Motor neuron (in vitro differentiated cells): ENCODE measurements around the gene KRT39. TPM values are rescaled to one million over a fixed set of nuclear protein-coding genes. Genes with fewer than 3 reads are reported as not detected.

ENCODE experiments used
- ATAC-seq, 8 experiments: fragments of 200-7000 bp; cut with Tn5 transposase; replicated peaks in 6 of 8; 2 replicates each; pipeline ENCODE4 v1.8.0; 2021; ENCODE audit warnings: mild to moderate bottlenecking in 8 of 8, moderate library complexity in 8 of 8
- H3K27ac ChIP-seq, 2 donors: fragments of 250-450 bp; sonication (Bioruptor Pico); 2 replicates each; pipeline ENCODE4 v1.9.0; 2021; ENCODE audit warnings: antibody characterized with exemption in 2 of 2, mild to moderate bottlenecking in 2 of 2, moderate library complexity in 1 of 2
- H3K4me1 ChIP-seq, 2 donors: fragments of 250-450 bp; sonication (Bioruptor Pico); replicated peaks in 1 of 2; 2 replicates each; pipeline ENCODE4 v1.6.1; 2021; ENCODE audit warnings: antibody characterized with exemption in 2 of 2, mild to moderate bottlenecking in 2 of 2, moderate library complexity in 1 of 2
- H3K4me3 ChIP-seq, 5 donors: fragments of 250-450 bp; sonication (Bioruptor Pico); 2 replicates each; pipeline ENCODE4 v1.9.0; 2021; ENCODE audit warnings: antibody characterized with exemption in 5 of 5, mild to moderate bottlenecking in 5 of 5, moderate library complexity in 4 of 5
- WGBS, 10 experiments: fragments of 450-650 bp; shearing (Covaris generic); methylation state at CpG; one replicate each; pipeline ENCODE4 v1.0.0; 2022; 5-methylcytosine and 5-hydroxymethylcytosine counted together
- in situ Hi-C, 9 experiments: fragments of 400-800 bp; cut with MboI; loops; one replicate each; pipeline ENCODE4 v1.15.0; 2021; ENCODE audit warnings: low sequenced_read_pairs in 9 of 9, low pct_unique_long_range_greater_than_20kb in 2 of 9; ENCODE audit not compliant: unreplicated experiment in 9 of 9
- total RNA-seq, 8 experiments: library from RNA; unstranded; fragments of 300-600 nt; gene quantifications; 2 replicates each; pipeline versions ENCODE4 v1.2.3 to v1.2.4, GENCODE V29; 2022

KRT39 gene
- total RNA-seq, 8 experiments from 2014 or later: 0.59 TPM; not detected in 7

DNA sequence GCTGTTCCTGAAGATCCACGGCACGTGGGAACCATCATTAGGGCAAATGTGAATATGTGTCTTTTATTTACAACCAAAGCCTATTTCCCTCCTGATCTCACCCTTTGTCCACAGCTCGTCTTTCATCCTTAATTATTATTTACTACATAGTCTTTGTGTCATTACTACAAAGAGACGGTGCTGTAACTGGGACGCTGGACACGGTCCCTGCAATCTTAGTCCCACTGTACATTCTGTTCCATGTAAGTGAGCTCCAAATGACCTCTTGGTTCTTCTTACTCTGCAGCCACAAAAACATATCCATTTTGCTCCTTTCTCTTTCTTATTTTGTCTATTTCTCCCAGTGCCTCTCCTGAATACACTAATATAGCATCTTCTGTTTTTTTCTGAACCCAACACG is 16.6 kb downstream of the KRT39 start:
- Histone ChIP-seq H3K4me1 (peaks cover 5 to 8% of the 10 kb centered on the region in 2 donors), H3K27ac (no peak overlapping the region), H3K4me3 (no peak overlapping the region)
- ATAC-seq: no peak
- WGBS, 10 experiments: 52 to 100% (median 71%) methylated on average over 2 to 7 of the region's 7 CpGs
- in situ Hi-C loops: no loop called here

DNA sequence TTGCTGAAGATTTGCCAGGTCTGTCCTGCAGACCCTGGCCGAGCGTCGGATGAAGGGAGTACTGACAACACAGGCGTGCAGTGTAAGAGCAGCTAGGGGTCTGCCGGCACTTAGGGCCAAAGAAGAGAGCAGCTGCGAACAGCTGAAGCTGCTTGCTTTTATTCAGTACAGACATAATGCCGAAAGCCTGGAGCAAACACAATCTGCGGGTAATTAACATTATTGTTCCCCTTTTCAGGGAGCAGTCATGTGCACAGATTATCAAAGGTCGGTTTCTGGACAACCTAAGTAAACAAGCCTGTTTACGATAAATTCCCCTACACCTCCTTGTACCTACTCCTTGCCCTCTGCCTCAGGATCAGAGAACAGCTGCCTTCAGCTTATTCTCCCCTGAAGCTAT is 17.3 kb downstream of the KRT39 start:
- H3K4me3 ChIP-seq: no peak overlapping the region
- H3K27ac ChIP-seq: no peak overlapping the region
- 0 to 61% (median 19%) methylated on average over 1 to 9 of the region's 10 CpGs; no CpG with 5 or more reads in 2 of the 10 experiments for WGBS, 10 experiments
- ATAC-seq: peak in 5 of 8 experiments; percentile 69 to 81 (median 79)
- in situ Hi-C loops: no loop called here
- H3K4me1 ChIP-seq: peaks cover 5 to 8% of the 10 kb centered on the region in 2 donors

GRCh38 chr17:40947929-40948328 is 18.8 kb downstream of the KRT39 start:
- Histone ChIP-seq H3K27ac (no peak overlapping the region), H3K4me1 (peaks cover 5 to 8% of the 10 kb centered on the region in 2 donors), H3K4me3 (no peak overlapping the region)
- 0 to 100% (median 80%) methylated on average over 1 to 2 of the region's 2 CpGs; no CpG with 5 or more reads in 1 of the 10 experiments for WGBS, 10 experiments
- in situ Hi-C loops: no loop called here
- ATAC-seq: no peak

- in situ Hi-C loops: no loop called here
- ATAC-seq: no peak
- Histone ChIP-seq H3K27ac (no peak overlapping the region), H3K4me3 (no peak overlapping the region), H3K4me1 (peaks cover 5 to 8% of the 10 kb centered on the region in 2 donors)
- WGBS, 10 experiments: 74 to 100% (median 78%) methylated on average over 1 to 6 of the region's 6 CpGs; no CpG with 5 or more reads in 6 of the 10 experiments
These were observed 21.3 kb downstream of the KRT39 start for GRCh38 chr17:40945414-40945813.

- Histone ChIP-seq H3K4me1 (peaks cover 5 to 6% of the 10 kb centered on the region in 2 donors), H3K4me3 (no peak overlapping the region), H3K27ac (no peak overlapping the region)
- ATAC-seq: no peak
- 0 to 75% (median 23%) methylated on average over 1 of the region's 1 CpG; no CpG with 5 or more reads in 4 of the 10 experiments for WGBS, 10 experiments
- in situ Hi-C loops: no loop called here
These were observed 22.2 kb downstream of the KRT39 start for GRCh38 chr17:40944531-40944930.

DNA sequence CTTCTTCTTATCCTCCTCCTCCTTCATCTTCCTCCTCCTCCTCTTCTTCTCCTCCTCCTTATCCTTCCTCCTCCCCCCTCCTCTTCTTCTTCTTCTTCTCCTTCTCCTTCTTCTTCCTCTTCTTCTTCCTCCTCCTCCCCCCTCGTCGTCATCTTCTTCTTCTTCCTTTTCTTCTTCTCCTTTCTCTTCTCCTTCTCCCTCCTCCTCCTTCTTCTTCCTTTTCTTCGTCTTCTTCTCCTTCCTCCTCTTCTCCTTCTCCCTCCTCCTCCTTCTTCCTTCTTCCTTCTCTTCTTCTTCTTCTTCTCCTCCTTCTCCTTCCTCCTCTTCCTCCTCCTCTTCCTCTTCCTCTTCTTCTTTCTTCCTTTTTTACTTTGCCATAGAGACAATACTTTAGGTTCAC is 24.2 kb downstream of the KRT39 start:
- 53 to 92% (median 77%) methylated on average over 2 to 3 of the region's 3 CpGs; no CpG with 5 or more reads in 2 of the 10 experiments for WGBS, 10 experiments

GRCh38 chr17:40940266-40940665 is 26.5 kb downstream of the KRT39 start:
- H3K4me1 ChIP-seq: peaks cover 0 to 3% of the 10 kb centered on the region in 2 donors
- no peak overlapping the region for H3K4me3 ChIP-seq
- no peak overlapping the region for H3K27ac ChIP-seq
- ATAC-seq: no peak
- in situ Hi-C loops: no loop called here
- WGBS, 10 experiments: 0 to 81% (median 69%) methylated on average over 1 to 6 of the region's 6 CpGs

More for the DNA sequence above, 24.2 kb downstream of the KRT39 start:
- Histone ChIP-seq H3K4me1 (no peaks in the 10 kb centered on the region), H3K4me3 (no peak overlapping the region), H3K27ac (no peak overlapping the region)
- in situ Hi-C loops: no loop called here
- ATAC-seq: no peak

GRCh38 chr17:40938981-40939380 is 27.8 kb downstream of the KRT39 start:
- Histone ChIP-seq H3K4me3 (no peak overlapping the region), H3K27ac (no peak overlapping the region), H3K4me1 (peaks cover 0 to 3% of the 10 kb centered on the region in 2 donors)
- ATAC-seq: no peak
- 22 to 100% (median 86%) methylated on average over 1 to 3 of the region's 3 CpGs; no CpG with 5 or more reads in 3 of the 10 experiments for WGBS, 10 experiments
- in situ Hi-C loops: no loop called here

DNA sequence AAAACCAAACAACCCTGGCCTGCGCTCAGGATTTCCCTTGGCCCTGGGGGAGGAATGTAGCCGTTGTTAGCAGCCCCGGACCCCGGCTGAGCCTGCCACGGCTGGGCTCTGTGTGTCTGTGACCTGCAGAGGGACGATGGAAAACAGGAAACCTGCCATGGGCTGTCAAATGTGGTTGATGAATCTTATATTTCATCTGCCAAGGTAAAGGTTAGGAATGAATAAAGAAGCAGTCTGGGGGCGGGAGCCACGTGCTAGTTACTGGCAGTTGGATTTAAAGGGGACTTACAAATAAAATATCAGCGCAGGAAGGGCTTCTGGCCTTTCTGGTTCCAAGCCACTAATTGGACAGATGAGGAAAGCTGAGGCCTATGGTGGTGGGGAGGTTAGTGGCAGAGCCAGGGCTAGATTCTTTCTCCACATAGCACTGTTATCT is 29.3 kb downstream of the KRT39 start, which contains the start of gene KRT23:
TSS of gene KRT23 (minus strand) at position 263 of the 436 bp plus-strand sequence. CDS start 1,043 bp downstream, outside the sequence.
- in situ Hi-C loops: no loop called here
- peak in 2 of 8 experiments; percentile 24 to 31 for ATAC-seq

DNA sequence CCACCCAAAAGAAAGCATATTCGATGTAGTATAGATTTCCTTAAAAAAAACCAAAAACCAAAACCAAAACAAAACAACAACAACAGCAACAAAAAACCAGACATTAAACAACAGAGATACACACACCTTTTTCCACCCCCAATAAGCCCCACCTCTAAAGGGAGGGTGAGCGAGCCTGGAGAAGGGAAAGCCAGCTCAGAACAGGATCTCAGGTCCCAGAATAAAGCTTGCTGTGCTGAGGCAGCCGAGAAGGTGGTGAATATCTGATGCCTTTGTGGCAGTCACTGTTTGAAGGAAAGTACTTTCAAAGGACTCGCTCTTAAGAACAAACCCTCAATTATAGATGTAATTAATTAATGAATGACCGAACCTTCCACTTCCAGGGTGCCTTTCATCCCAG is 29.8 kb downstream of the KRT39 start:
- H3K4me3 ChIP-seq: no peak overlapping the region
- ATAC-seq: no peak
- in situ Hi-C loops: no loop called here
- no peak overlapping the region for H3K27ac ChIP-seq
- WGBS, 10 experiments: 64 to 87% (median 80%) methylated on average over 1 to 4 of the region's 5 CpGs; no CpG with 5 or more reads in 3 of the 10 experiments
- peaks cover 0 to 3% of the 10 kb centered on the region in 2 donors for H3K4me1 ChIP-seq

More for the DNA sequence above, 29.3 kb downstream of the KRT39 start, which contains the start of gene KRT23:
- Histone ChIP-seq H3K27ac (no peak within 1 kb of the TSS), H3K4me3 (no peak within 1 kb of the TSS), H3K4me1 (peaks cover 0 to 3% of the 10 kb centered on the region in 2 donors)
- WGBS, 10 experiments: 32 to 88% (median 51%) methylated on average over 2 to 6 of the region's 9 CpGs; no CpG with 5 or more reads in 3 of the 10 experiments

GRCh38 chr17:40936437-40936971 is 30.2 kb downstream of the KRT39 start:
- Histone ChIP-seq H3K27ac (no peak overlapping the region), H3K4me1 (peaks cover 0 to 3% of the 10 kb centered on the region in 2 donors), H3K4me3 (no peak overlapping the region)
- in situ Hi-C loops: no loop called here
- 83 to 100% (median 90%) methylated on average over 1 to 4 of the region's 19 CpGs; no CpG with 5 or more reads in 5 of the 10 experiments for WGBS, 10 experiments
- ATAC-seq: no peak

- in situ Hi-C loops: no loop called here
- Histone ChIP-seq H3K4me1 (peaks cover 0 to 3% of the 10 kb centered on the region in 2 donors), H3K4me3 (no peak overlapping the region), H3K27ac (no peak overlapping the region)
- no peak for ATAC-seq
- 28 to 100% (median 85%) methylated on average over 1 to 3 of the region's 3 CpGs; no CpG with 5 or more reads in 1 of the 10 experiments for WGBS, 10 experiments
These were observed 31.1 kb downstream of the KRT39 start for GRCh38 chr17:40935624-40936023.

DNA sequence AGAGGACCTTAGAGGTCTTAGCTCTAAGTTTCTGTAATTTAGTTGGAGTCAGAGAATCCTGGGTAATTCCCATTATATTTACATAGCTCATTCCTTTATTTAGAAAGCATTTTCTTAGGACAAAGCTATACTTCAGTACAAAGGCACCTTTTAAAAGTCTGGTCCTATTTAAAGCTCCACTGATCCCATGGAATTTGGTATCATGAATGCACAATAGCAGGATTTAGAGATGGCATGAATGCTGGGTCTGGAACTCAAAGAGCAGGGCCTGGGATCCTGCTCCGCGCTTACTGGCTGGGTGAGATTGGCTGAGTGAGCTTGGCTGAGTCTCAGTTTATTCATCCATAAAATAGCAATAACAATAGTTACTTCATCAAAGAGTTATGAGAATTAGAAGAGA is 34.1 kb downstream of the KRT39 start:
- no peak overlapping the region for H3K4me3 ChIP-seq
- 44 to 92% (median 59%) methylated on average over 1 to 2 of the region's 2 CpGs; no CpG with 5 or more reads in 3 of the 10 experiments for WGBS, 10 experiments
- peak in 4 of 8 experiments; percentile 19 to 66 (median 47) for ATAC-seq
- in situ Hi-C loops: no loop called here
- no peak overlapping the region for H3K27ac ChIP-seq
- H3K4me1 ChIP-seq: peaks cover 0 to 3% of the 10 kb centered on the region in 2 donors
